A673 (cell line): ENCODE measurements around the gene DLX4.

Experiments
- CTCF ChIP-seq: fragments of 300-800, 200-600 bp; sonication (generic); conservative IDR thresholded peaks from 2 replicates; pipeline ENCODE4 v1.5.1; 2017; ENCODE audit warnings: low read depth, mild to moderate bottlenecking, antibody characterized with exemption, low read length, moderate library complexity, mixed read lengths
- EZH2 ChIP-seq: fragments of 200-600 bp; sonication (generic); IDR thresholded peaks from 2 replicates; pipeline ENCODE4 v1.6.1; 2017; ENCODE audit warnings: borderline replicate concordance, low read depth, mild to moderate bottlenecking, mixed read lengths, antibody characterized with exemption, low read length; ENCODE audit not compliant: poor library complexity, severe bottlenecking

GRCh38 chr17:49946208-49946607, 22.8 kb upstream of the DLX4 start:
- TF ChIP-seq CTCF (no peak), EZH2 (no peak)
